Measurements from ENCODE around the gene USP40.

- TF ChIP-seq POLR2AphosphoS5 (IDR thresholded peaks at IDR 0.05) (no peak), CTCF (IDR thresholded peaks at IDR 0.05) (no peak)
Observed at GRCh38 chr2:233429175-233429897, 137.2 kb downstream of the USP40 start.
